ENCODE results near the gene CPB2.
A peak's percentile ranks its signal among the peaks of the same experiment; 100 is the strongest.

The CPB2 gene

DNA sequence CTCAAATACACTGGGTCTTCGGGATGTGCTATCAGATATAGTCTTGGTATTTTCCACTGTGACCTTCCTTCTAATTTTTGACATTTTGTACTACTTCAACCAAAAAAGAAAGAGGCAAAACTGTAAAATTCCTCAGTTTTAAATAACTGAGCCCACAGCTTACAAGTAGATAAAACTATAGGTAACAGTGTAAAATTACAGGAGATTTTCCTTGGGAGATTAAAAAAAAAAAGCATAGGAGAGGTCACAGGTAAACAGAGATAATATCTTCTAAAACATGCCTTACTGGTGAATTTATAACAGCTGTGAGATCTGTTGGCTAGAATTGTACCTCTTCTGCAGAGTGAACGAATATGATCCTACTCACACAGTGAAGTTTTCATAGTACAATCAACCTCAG lies 59.4 kb downstream of the CPB2 start:
- DNase-seq, result no peak

DNA sequence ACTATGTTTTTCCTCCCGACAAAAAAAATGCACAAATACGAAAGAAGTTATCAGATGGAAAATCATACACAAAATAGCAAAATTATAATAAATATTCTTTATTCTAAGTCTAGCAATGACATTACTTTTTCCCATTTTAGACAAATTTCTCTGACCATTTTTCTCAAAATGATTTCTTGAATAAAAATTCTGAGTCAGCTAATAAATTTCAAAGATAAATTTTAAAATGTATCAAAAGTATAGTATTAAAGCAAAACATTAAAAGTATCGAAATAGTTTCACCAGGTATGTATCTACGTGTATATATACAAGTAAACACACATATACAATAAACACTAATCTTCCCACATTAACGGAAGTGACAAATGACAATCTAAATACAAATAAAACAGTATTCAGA lies 61.2 kb downstream of the CPB2 start:
- no peak for DNase-seq

DNA sequence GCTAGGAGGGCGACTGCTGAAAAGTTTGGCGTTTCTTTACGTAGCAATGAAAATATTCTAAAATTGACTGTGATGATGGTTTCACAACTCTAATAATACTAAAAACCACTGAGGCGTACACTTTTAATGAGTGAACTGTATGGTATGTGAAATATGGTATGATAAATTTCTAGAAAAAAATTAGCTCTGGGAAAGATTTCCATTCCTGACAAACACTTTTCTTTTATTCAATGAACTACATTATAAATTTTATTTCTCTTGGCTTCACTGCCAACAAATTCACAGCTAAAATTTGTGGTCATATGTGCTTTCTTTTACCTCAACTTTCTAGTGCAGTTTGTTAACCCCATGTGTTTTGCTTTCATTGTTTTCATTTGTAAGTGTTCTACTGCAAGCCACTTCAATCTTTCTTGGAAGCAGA lies 63.4 kb downstream of the CPB2 start:
- peak; percentile 91 for DNase-seq

DNA sequence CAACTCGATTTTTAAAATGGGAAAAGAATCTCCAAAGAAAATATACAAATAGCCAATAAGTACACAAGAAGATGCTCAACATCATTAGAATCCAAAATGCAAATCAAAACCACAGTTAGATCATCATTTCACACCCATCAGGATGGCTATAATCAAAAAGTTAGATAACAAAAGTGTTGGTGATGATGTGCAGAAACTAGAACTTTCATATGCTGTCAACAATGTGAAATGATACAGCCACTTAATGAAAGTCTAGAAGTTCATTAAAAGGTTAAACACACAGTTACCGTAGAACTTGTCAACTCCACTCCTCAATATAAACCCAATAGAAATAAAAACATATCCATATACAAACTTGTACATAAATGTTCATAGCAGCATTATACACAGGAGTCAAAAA lies 64.1 kb downstream of the CPB2 start:
- DNase-seq, result no peak

DNA sequence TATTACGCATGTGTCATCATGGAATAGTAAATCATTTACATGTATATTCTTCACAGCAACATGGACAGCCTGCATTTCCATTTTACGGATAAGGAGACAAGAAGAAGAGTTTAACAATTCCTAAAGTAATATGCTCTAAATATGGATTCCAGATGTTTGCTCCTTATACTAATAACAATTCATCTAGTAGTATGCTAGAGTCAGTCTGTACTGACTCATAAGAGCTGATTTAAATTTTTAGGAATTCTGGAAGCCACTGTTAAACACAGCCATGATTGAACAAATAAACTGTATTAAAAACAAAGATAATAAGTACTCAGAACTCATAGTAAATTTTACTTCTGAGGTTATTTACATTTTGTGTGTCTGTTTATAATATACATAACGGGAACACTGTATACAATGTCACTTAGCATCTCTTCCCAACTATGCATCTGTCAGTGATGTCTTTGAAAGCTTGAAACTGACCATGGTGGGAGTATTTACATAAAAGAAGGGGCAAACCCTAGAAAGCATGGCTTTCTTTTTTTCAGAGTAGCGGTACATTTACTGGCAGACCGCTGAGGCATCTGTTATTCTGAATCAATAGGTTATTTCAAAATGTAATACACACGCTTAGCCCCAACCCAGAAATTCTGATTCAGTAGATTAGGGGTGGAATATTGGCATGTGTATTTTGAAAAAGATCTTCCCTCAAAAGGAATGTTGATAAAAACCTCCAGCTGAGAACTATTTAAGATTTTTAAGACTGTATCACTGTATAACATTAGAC lies 65.2 kb downstream of the CPB2 start:
- peak; percentile 60 for DNase-seq

DNA sequence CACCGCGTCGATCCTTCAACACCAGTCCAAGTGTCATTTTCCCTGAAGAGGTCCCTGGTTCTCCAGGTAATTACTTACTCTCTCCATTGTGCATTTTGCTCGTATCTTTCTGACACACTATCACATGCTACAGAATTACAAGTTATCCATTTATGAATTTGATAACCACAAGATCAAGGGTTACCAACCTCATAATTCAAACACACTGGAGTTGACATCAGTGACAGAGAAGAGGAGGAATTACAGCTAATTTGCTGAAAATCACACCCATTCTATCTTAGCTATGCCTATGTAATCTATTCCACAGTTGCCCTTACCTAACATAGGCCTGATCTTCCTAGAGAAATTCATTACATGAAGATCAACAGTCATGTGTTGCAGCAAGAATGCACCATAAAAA lies 66.5 kb downstream of the CPB2 start:
- no peak for DNase-seq

DNA sequence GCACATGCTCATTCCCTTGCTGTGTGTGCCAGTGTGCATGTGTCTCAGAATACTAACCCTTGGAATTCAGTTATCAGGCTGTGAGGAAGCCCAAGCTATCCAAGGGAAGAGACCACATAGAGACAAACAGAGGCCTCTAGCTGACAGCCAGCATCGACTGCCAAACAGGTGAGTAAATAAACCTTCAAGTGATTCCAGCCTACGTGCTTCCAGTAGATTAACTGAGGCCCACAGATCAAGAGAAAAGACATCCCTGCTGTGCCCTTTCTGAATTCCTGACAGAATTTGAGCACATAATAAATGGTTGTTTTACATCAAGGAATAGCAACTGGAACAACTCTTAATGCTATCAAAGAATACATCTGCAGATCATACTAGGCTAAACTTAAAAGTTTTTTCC lies 69.8 kb downstream of the CPB2 start:
- no peak for DNase-seq

DNA sequence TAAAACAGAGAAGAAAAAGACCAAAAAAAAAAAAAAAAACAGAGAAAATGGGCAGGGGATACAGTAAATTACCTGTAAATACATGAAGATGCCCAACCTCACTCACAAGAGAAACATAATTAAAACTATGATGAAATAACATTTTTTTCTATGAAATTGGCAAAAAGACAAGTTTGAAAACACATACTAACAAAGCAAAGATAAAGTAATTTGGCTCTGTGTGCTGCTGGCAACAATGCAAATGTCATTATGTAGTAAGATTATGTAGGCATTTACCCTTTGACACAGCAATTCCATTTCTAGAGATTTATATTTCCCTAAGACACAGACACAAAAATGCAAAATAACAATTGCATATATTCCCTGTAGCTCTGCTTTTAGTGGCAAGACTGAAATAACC lies 72.5 kb downstream of the CPB2 start:
- no peak for DNase-seq

DNA sequence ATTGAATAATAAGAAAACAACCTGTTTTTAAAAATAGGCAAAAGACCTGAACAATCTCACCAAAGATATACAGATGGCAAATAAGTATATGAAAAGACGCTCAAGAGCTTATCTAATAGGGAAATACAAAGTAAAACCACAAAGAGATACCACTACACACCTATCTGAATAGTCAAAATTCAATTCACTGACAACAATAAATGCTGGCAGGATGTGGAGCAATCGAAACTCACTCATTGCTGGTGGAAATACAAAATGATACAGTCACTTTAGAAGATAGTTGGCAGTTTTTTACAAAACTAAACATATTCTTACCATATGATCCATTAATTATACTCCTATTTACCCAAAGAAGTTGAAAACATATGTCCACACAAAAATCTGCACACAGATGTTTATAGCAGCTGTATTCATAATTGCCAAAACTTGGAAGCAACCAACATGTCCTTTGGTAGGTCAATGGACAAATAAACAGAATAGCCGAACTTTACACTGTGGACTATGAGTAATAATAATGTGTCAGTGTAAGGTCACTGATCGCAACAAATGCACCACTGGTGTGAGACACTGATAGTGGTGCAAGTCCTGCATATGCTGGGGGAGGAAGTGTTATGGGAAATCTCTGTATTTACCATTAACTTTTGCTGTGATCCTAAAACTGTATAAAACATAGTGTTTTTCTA lies 73.1 kb downstream of the CPB2 start:
- no peak for DNase-seq

DNA sequence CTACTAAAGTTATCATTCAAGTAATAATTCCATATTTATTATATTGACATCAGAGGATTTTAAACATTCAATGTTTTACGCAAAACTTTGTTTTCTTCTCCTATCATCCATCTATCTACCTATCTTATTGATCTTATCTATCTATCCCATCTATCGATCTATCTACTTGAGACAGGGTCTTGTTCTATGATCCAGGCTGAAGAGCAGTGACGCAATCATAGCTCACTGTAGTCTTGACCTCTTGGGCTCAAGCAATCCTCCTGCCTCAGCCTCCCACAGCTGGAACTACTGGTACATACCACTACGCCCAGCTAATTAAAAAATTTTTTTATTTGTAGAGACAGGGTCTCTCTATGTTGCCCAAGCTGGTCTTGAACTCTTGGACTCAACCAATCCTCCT lies 79.7 kb downstream of the CPB2 start:
- DNase-seq, result no peak

DNA sequence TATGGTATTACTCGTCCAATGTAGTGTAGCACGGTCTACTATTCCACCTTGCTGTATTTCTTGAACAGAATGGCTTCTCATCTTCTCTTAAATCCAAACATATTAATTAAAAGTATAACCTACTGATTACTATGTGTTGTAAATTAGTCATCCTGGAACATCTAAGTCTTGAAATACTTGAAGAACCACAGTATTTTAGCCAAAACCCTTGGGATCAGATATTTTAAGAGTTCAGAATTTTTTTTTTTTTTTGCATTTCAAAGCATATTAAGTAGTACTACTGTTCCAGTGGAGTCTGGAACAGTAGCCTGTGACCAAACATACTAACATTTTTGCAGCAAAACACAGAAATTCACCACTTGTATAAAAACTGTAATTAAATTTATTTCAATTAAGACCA lies 82.4 kb downstream of the CPB2 start:
- DNase-seq, result peak; percentile 39

DNA sequence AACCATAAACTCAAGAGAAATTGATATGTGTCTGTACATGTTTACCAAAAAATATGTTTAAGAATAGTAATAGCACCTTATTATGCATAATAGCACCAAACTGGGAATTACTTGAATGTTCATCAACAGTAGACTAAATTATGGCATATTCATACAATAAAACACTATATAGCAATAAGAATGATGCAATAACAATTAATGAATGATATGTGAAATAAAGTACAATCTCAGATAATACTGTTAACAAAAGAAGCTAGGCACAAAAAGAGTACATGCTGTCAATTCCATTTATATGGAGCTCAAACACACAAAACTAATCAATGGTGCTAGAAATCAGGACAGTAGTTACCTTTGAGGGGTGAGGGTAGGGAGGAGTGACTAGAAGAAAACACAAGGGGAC lies 88.6 kb downstream of the CPB2 start:
- no peak for DNase-seq

DNA sequence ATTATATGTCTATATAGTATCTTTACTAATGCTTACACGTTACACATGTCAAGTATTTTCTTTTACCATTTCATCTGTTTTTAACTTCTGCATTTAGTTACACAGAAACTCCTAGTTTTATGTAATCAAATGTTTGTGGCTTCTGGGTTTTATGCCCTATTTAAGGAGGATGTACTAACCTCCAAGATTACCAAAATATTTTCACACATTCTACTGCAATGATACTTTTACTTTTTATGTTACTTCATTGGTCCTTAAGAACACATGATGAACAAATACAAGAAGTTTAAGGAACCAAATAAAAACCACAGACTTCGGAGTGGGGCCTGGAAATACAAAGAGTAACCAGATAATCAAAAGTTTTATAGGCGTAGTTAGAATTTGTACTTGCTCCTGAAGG lies 89.5 kb downstream of the CPB2 start:
- DNase-seq, result no peak

DNA sequence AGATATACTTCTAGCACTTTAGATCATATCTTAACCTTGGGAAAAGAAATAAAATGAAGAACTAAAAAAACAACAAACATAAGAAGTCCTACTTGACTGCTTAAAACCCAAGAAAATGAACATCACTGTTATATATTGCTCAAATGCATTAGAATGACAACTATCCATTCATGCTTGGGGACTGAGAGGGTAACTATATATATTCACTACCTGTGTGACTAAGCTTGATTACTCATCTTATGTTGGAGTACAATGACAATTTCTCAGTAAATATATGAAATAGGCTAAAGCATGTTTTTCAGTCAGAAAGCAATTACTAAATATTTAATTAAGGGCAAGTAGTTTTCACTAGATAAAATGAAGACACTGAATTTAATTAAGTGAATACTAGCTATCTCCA lies 92.4 kb downstream of the CPB2 start:
- DNase-seq, result no peak

DNA sequence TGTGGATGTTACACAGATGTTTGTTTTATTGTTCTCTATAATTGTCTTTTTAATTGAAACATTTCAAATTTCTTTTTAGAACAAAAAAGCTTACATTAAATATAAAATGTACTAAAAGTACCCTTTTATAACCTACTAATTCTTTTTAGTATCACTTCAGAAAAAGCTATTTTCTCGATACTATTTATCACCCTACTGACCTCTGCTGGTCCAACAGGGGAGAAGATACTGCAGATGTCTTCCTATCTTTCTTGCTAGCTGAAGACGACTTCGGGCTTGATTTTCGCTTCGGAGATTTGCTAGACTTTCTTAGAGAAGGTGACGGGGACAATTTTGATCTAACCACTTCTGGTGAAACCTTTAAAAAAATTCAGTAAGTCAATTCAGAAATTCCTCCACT lies 94.7 kb downstream of the CPB2 start:
- peak; percentile 6 for DNase-seq

DNA sequence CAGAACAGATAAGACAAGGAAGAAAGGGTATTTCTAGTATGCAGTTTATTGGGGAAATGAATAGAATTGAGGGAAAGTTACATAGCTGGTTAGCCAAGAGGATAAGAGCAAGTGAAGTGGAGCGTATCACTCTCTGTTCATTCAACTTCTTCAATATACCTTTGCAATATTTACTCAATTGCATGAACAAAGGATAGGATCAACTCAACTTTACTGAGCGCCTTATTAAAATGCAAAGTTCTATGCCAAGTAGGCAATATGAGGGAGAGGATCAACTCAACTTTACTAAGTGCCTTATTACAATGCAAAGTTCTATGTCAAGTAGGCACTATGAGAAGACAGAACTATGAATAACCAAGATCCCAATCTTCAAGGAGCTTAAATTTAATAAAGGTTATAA lies 96.2 kb downstream of the CPB2 start:
- DNase-seq, result no peak

DNA sequence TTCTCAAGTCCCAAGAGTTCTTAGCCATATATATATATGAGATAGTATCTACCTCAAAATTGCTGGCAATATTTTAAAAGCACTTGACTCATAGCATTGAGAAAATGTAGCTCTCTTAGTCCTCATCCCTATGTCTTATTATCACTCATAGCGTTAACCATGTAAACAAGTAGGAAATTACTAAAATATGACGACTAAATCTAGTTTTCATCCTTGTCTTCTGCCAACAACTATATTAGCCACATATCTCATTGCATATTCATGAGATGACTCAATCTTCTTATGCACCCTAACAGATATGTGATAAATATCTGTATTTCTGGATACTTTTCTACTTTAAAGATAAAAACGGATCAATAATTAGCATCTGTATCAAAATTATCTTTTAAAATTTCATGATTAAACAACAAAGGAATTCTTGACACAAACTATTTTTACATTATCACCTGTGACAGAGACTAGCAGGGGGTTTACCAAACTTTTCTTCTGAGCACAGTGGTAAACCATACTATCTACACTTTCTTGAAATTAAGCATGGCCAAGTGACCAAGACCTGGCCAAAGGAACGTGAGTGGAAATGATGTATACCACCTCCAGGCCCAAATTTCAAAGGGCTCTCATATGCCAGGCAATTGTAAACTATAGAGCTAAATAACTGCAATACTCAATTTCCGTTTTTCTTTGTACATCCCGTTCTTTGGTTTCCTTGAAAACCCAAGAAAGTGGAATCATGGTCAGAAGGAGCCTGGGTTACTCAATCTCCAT lies 98.0 kb downstream of the CPB2 start:
- DNase-seq, result peak; percentile 11

DNA sequence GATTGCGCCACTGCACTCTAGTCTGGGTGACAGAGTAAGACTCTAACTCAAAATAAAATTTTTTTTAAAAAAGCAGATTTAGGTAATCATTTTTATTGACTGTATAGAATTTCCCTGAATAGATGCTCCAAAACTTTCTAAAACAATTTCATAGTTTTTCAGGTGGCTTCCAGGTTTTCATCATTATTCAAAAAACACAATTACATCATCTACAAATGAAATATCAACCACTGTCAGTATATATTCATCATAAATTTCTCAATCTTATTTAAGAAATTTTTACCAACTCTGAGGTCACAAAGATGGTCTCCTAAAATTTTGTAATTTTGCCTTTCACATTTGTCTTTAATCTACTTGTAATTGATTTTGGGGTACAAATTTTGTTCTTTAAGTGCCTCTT lies 100.3 kb downstream of the CPB2 start:
- no peak for DNase-seq
